ENCODE results near the gene NDFIP1. TPM values are rescaled to one million over a fixed set of nuclear protein-coding genes. Genes with fewer than 3 reads are reported as not detected.

The NDFIP1 gene
- polyA plus RNA-seq, 4 donors: 101 to 147 (median 134) TPM

- DNase-seq (ENCODE audit: low read depth in 4 of 4, low spot score in 2 of 4): no peak
These were observed 17.6 kb upstream of the NDFIP1 start for GRCh38 chr5:142091012-142091411.

GRCh38 chr5:142091922-142092321, 16.7 kb upstream of the NDFIP1 start:
- DNase-seq (ENCODE audit: low read depth in 4 of 4, low spot score in 2 of 4): no peak

GRCh38 chr5:142095035-142095434, 13.5 kb upstream of the NDFIP1 start:
- no peak for DNase-seq (ENCODE audit: low read depth in 4 of 4, low spot score in 2 of 4)

- DNase-seq (ENCODE audit: low read depth in 4 of 4, low spot score in 2 of 4): no peak
These were observed 12.8 kb upstream of the NDFIP1 start for GRCh38 chr5:142095651-142096330.

- no peak for DNase-seq (ENCODE audit: low read depth in 4 of 4, low spot score in 2 of 4)
These were observed 12.2 kb upstream of the NDFIP1 start for GRCh38 chr5:142096382-142096781.

- no peak for DNase-seq (ENCODE audit: low read depth in 4 of 4, low spot score in 2 of 4)
These were observed 10.9 kb upstream of the NDFIP1 start for GRCh38 chr5:142097681-142098080.

GRCh38 chr5:142098275-142098674, 10.3 kb upstream of the NDFIP1 start:
- DNase-seq (ENCODE audit: low read depth in 4 of 4, low spot score in 2 of 4): no peak

- no peak for DNase-seq (ENCODE audit: low read depth in 4 of 4, low spot score in 2 of 4)
These were observed 9.6 kb upstream of the NDFIP1 start for GRCh38 chr5:142098931-142099330.

GRCh38 chr5:142100307-142100706, 8.3 kb upstream of the NDFIP1 start:
- DNase-seq (ENCODE audit: low read depth in 4 of 4, low spot score in 2 of 4): no peak

GRCh38 chr5:142102980-142103740, 5.4 kb upstream of the NDFIP1 start:
- DNase-seq (ENCODE audit: low read depth in 4 of 4, low spot score in 2 of 4): no peak

GRCh38 chr5:142104491-142104890, 4.1 kb upstream of the NDFIP1 start:
- no peak for DNase-seq (ENCODE audit: low read depth in 4 of 4, low spot score in 2 of 4)

GRCh38 chr5:142106061-142106460, 2.5 kb upstream of the NDFIP1 start:
- no peak for DNase-seq (ENCODE audit: low read depth in 4 of 4, low spot score in 2 of 4)

- no peak for DNase-seq (ENCODE audit: low read depth in 4 of 4, low spot score in 2 of 4)
These were observed 1.4 kb upstream of the NDFIP1 start for GRCh38 chr5:142107036-142107735.

- DNase-seq (ENCODE audit: low read depth in 4 of 4, low spot score in 2 of 4): no peak
These were observed 695 bp upstream of the NDFIP1 start for GRCh38 chr5:142107736-142108431.

- DNase-seq (ENCODE audit: low read depth in 4 of 4, low spot score in 2 of 4): peak in 2 of 4 donors; percentile 26 to 34
These were observed 909 bp downstream of the NDFIP1 start for GRCh38 chr5:142109331-142110045.

- DNase-seq (ENCODE audit: low read depth in 4 of 4, low spot score in 2 of 4): no peak
These were observed 1.5 kb downstream of the NDFIP1 start for GRCh38 chr5:142110046-142110531.

- no peak for DNase-seq (ENCODE audit: low read depth in 4 of 4, low spot score in 2 of 4)
These were observed 2.6 kb downstream of the NDFIP1 start for GRCh38 chr5:142110988-142111687.

GRCh38 chr5:142114687-142115086, 6.1 kb downstream of the NDFIP1 start:
- no peak for DNase-seq (ENCODE audit: low read depth in 4 of 4, low spot score in 2 of 4)

- DNase-seq (ENCODE audit: low read depth in 4 of 4, low spot score in 2 of 4): no peak
These were observed 7.5 kb downstream of the NDFIP1 start for GRCh38 chr5:142115937-142116614.
